ENCODE data around the gene POLR1E.

DNA sequence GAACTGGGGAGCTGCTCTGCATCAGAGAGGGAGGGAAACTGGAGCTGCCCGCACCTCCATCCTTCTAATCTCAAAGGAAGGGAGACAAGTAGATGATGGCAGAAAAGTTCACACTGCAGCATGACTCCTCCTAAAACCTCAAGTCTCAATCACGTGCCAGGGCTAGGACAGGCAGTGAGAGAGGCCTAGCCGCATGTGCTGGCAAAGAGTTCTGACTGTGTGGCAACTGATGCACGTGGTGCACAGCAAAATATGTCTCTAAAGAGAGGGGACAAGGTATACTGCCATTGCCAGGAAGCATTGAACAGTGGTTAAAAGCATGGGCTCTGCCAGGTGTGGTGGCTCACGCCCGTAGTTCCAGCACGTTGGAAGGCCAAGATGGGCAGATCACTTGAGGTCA is 52.4 kb downstream of the POLR1E start:
- TF ChIP-seq, protein P1, sequence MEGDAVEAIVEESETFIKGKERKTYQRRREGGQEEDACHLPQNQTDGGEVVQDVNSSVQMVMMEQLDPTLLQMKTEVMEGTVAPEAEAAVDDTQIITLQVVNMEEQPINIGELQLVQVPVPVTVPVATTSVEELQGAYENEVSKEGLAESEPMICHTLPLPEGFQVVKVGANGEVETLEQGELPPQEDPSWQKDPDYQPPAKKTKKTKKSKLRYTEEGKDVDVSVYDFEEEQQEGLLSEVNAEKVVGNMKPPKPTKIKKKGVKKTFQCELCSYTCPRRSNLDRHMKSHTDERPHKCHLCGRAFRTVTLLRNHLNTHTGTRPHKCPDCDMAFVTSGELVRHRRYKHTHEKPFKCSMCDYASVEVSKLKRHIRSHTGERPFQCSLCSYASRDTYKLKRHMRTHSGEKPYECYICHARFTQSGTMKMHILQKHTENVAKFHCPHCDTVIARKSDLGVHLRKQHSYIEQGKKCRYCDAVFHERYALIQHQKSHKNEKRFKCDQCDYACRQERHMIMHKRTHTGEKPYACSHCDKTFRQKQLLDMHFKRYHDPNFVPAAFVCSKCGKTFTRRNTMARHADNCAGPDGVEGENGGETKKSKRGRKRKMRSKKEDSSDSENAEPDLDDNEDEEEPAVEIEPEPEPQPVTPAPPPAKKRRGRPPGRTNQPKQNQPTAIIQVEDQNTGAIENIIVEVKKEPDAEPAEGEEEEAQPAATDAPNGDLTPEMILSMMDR (IDR thresholded peaks at IDR 0.05): no peak
- TF ChIP-seq POLR2A (IDR thresholded peaks at IDR 0.05): no peak

All from Peyer's patch (tissue), 4 donors.